Mesenchymal stem cell (in vitro differentiated cells and primary cell): ENCODE measurements around the gene NR1I3.

Experiments
- DNase-seq: peaks from one replicate; pipeline ENCODE4 v3.0.0-alpha.2; 2013
- H2AFZ ChIP-seq: one replicate; pipeline ENCODE4 v1.6.1; 2013; ENCODE audit warnings: low read depth, mild to moderate bottlenecking, control low read depth, inconsistent platforms, low read length, moderate library complexity
- H2AK5ac ChIP-seq: 2 replicates; pipeline ENCODE4 v1.6.1; 2013; ENCODE audit warnings: low read length, moderate library complexity, mild to moderate bottlenecking, inconsistent platforms; ENCODE audit not compliant: severe bottlenecking
- H2BK120ac ChIP-seq: one replicate; pipeline ENCODE4 v1.6.1; 2013; ENCODE audit warnings: low read depth, mild to moderate bottlenecking, inconsistent platforms, low read length, moderate library complexity
- H2BK12ac ChIP-seq, 2 experiments: one replicate each; pipeline ENCODE4 v1.6.1; 2013; ENCODE audit warnings: inconsistent platforms in 2 of 2, low read length in 2 of 2, mild to moderate bottlenecking in 2 of 2, moderate library complexity in 2 of 2, control low read depth in 1 of 2
- H2BK15ac ChIP-seq: one replicate; pipeline ENCODE4 v1.6.1; 2013; ENCODE audit warnings: mild to moderate bottlenecking, low read depth, inconsistent platforms; ENCODE audit not compliant: poor library complexity, severe bottlenecking
- H2BK5ac ChIP-seq: 2 replicates; pipeline ENCODE4 v1.6.1; 2013; ENCODE audit warnings: low read depth, mild to moderate bottlenecking, low read length, control low read depth, inconsistent platforms; ENCODE audit not compliant: poor library complexity, severe bottlenecking
- H3K14ac ChIP-seq, 2 experiments: one replicate each; pipeline ENCODE4 v1.6.1; 2013; ENCODE audit warnings: inconsistent platforms in 2 of 2, low read length in 2 of 2, control low read depth in 1 of 2, mild to moderate bottlenecking in 1 of 2, moderate library complexity in 1 of 2
- H3K18ac ChIP-seq, 2 experiments: one replicate each; pipeline ENCODE4 v1.6.1; 2013; ENCODE audit warnings: inconsistent platforms in 2 of 2, low read length in 2 of 2, control low read depth in 1 of 2, low read depth in 1 of 2, mild to moderate bottlenecking in 1 of 2
- H3K23ac ChIP-seq, 2 experiments: one replicate each; pipeline ENCODE4 v1.6.1; 2013; ENCODE audit warnings: inconsistent platforms in 2 of 2, low read length in 2 of 2, mild to moderate bottlenecking in 2 of 2, moderate library complexity in 2 of 2, control low read depth in 1 of 2
- H3K27ac ChIP-seq: 2 replicates; pipeline ENCODE4 v1.5.1; 2013; ENCODE audit warnings: mild to moderate bottlenecking, moderate library complexity, low read length, control low read depth, inconsistent platforms; ENCODE audit not compliant: poor library complexity, severe bottlenecking
- H3K27me3 ChIP-seq, 2 experiments: 2 replicates each; pipeline versions ENCODE4 v1.6.1 to v1.7.0; 2013; ENCODE audit warnings: low read length in 2 of 2, mild to moderate bottlenecking in 2 of 2, moderate library complexity in 2 of 2, control low read depth in 1 of 2, inconsistent platforms in 1 of 2; ENCODE audit not compliant: control insufficient read depth in 1 of 2, insufficient read depth in 1 of 2
- H3K36me3 ChIP-seq, 2 experiments: 2 replicates each; pipeline versions ENCODE4 v1.6.1 to v1.7.0; 2013; ENCODE audit warnings: low read length in 2 of 2, control low read depth in 1 of 2, inconsistent platforms in 1 of 2, low read depth in 1 of 2, mild to moderate bottlenecking in 1 of 2; ENCODE audit not compliant: insufficient read depth in 2 of 2, control insufficient read depth in 1 of 2
- H3K4ac ChIP-seq, 2 experiments: one replicate each; pipeline ENCODE4 v1.6.1; 2013; ENCODE audit warnings: inconsistent platforms in 2 of 2, low read length in 2 of 2, mild to moderate bottlenecking in 2 of 2, moderate library complexity in 2 of 2, control low read depth in 1 of 2, low read depth in 1 of 2
- H3K4me1 ChIP-seq: 2 replicates; pipeline ENCODE4 v1.6.1; 2013; ENCODE audit warnings: low read depth, low read length, control low read depth; ENCODE audit not compliant: control insufficient read depth, insufficient read depth
- H3K4me2 ChIP-seq: 2 replicates; pipeline ENCODE4 v1.6.1; 2013; ENCODE audit warnings: low read length, mild to moderate bottlenecking, inconsistent platforms; ENCODE audit not compliant: poor library complexity, severe bottlenecking
- H3K4me3 ChIP-seq, 2 experiments: 2 replicates each; pipeline versions ENCODE4 v1.5.1 to v1.7.0; 2013; ENCODE audit warnings: low read length in 2 of 2, mild to moderate bottlenecking in 2 of 2, control low read depth in 1 of 2, low read depth in 1 of 2; ENCODE audit not compliant: insufficient read depth in 1 of 2
- H3K79me1 ChIP-seq: replicated peaks from 2 replicates; pipeline ENCODE4 v1.6.1; 2013; ENCODE audit warnings: mild to moderate bottlenecking, control low read depth, low read length, inconsistent platforms; ENCODE audit not compliant: poor library complexity, severe bottlenecking
- H3K9ac ChIP-seq: 2 replicates; pipeline ENCODE4 v1.7.0; 2013; ENCODE audit warnings: mild to moderate bottlenecking, low read length, moderate library complexity
- H3K9me3 ChIP-seq: 2 replicates; pipeline ENCODE4 v1.7.0; 2013; ENCODE audit warnings: mild to moderate bottlenecking, low read length; ENCODE audit not compliant: control insufficient read depth
- H4K8ac ChIP-seq: one replicate; pipeline ENCODE4 v1.6.1; 2013; ENCODE audit warnings: inconsistent platforms, mild to moderate bottlenecking, low read length, moderate library complexity
- H4K91ac ChIP-seq: one replicate; pipeline ENCODE4 v1.6.1; 2013; ENCODE audit warnings: mild to moderate bottlenecking, low read length, inconsistent platforms
- WGBS: methylation state at CpG from one replicate; pipeline ENCODE4 v1.1.7; 2013; ENCODE audit warnings: mixed read lengths; 5-methylcytosine and 5-hydroxymethylcytosine counted together

Gene NR1I3

GRCh38 chr1:161223805-161224694 lies 14.0 kb downstream of the NR1I3 start:
- 100% methylated on average over 4 of the region's 7 CpGs for WGBS
- no peak overlapping the region for H2BK12ac ChIP-seq

GRCh38 chr1:161222175-161223019 lies 15.6 kb downstream of the NR1I3 start:
- Histone ChIP-seq H3K27me3 (peaks cover 0 to 6% of the 10 kb centered on the region in 2 experiments), H3K9me3 (no peaks in the 10 kb centered on the region), H3K4me1 (peaks cover 14% of the 10 kb centered on the region), H2AFZ (no peak overlapping the region), H4K8ac (no peak overlapping the region), H3K79me1 (peaks cover 6% of the 10 kb centered on the region), H3K18ac (no peak overlapping the region), H2BK5ac (no peak overlapping the region), H2BK120ac (no peak overlapping the region), H3K23ac (no peak overlapping the region), H4K91ac (no peak overlapping the region), H3K9ac (no peak overlapping the region), H3K36me3 (no peaks in the 10 kb centered on the region), H3K14ac (no peak overlapping the region), H3K4me2 (no peak overlapping the region), H3K4ac (no peak overlapping the region), H2BK15ac (no peak overlapping the region), H2BK12ac (no peak overlapping the region), H3K27ac (no peak overlapping the region), H3K4me3 (no peak overlapping the region), H2AK5ac (no peak overlapping the region)
- 81% methylated on average over 6 of the region's 6 CpGs for WGBS
- no peak for DNase-seq

More at GRCh38 chr1:161223805-161224694, 14.0 kb downstream of the NR1I3 start:
- no peak for DNase-seq
- no peak overlapping the region for H3K18ac ChIP-seq
- no peak overlapping the region for H2AFZ ChIP-seq
- no peak overlapping the region for H4K8ac ChIP-seq
- peaks cover 14% of the 10 kb centered on the region for H3K79me1 ChIP-seq
- H3K9me3 ChIP-seq: no peaks in the 10 kb centered on the region
- peaks cover 11 to 14% of the 10 kb centered on the region in 2 experiments for H3K36me3 ChIP-seq
- no peak overlapping the region for H3K4me3 ChIP-seq
- peaks cover 15% of the 10 kb centered on the region for H3K4me1 ChIP-seq
- H2AK5ac ChIP-seq: no peak overlapping the region
- no peak overlapping the region for H3K23ac ChIP-seq
- H3K9ac ChIP-seq: no peak overlapping the region
- H2BK5ac ChIP-seq: no peak overlapping the region
- H2BK15ac ChIP-seq: no peak overlapping the region
- no peak overlapping the region for H2BK120ac ChIP-seq
- no peak overlapping the region for H3K4me2 ChIP-seq
- H3K14ac ChIP-seq: no peak overlapping the region
- no peak overlapping the region for H4K91ac ChIP-seq
- H3K27ac ChIP-seq: no peak overlapping the region
- no peak overlapping the region for H3K4ac ChIP-seq
- H3K27me3 ChIP-seq: peaks cover 0 to 6% of the 10 kb centered on the region in 2 experiments

- no peak overlapping the region for H4K8ac ChIP-seq
- no peak overlapping the region for H2BK15ac ChIP-seq
- H3K27me3 ChIP-seq: peaks cover 0 to 6% of the 10 kb centered on the region in 2 experiments
- H4K91ac ChIP-seq: no peak overlapping the region
- no peak overlapping the region for H2AK5ac ChIP-seq
- H3K4ac ChIP-seq: no peak overlapping the region
- H2AFZ ChIP-seq: no peak overlapping the region
- H2BK5ac ChIP-seq: no peak overlapping the region
- WGBS: 89% methylated on average over 5 of the region's 5 CpGs
- H3K9ac ChIP-seq: no peak overlapping the region
- H3K36me3 ChIP-seq: peaks cover 4 to 8% of the 10 kb centered on the region in 2 experiments
- H3K18ac ChIP-seq: no peak overlapping the region
- no peak for DNase-seq
- no peak overlapping the region for H3K14ac ChIP-seq
- no peak overlapping the region for H3K4me3 ChIP-seq
- no peaks in the 10 kb centered on the region for H3K79me1 ChIP-seq
- H3K4me1 ChIP-seq: peaks cover 3% of the 10 kb centered on the region
- no peak overlapping the region for H3K23ac ChIP-seq
- H3K4me2 ChIP-seq: no peak overlapping the region
- no peak overlapping the region for H2BK12ac ChIP-seq
- no peaks in the 10 kb centered on the region for H3K9me3 ChIP-seq
- H2BK120ac ChIP-seq: no peak overlapping the region
- H3K27ac ChIP-seq: no peak overlapping the region
Measured at GRCh38 chr1:161220002-161220401, 18.0 kb downstream of the NR1I3 start.
